GM18502 (cell line): ENCODE measurements around the gene ZFYVE27.

Experiments used
- ATAC-seq: cut with Tn5 transposase; IDR thresholded peaks from one replicate; pipeline ENCODE4 v1.9.1; 2021; ENCODE audit warnings: mild to moderate bottlenecking; ENCODE audit not compliant: unreplicated experiment, poor library complexity

The ZFYVE27 gene

DNA sequence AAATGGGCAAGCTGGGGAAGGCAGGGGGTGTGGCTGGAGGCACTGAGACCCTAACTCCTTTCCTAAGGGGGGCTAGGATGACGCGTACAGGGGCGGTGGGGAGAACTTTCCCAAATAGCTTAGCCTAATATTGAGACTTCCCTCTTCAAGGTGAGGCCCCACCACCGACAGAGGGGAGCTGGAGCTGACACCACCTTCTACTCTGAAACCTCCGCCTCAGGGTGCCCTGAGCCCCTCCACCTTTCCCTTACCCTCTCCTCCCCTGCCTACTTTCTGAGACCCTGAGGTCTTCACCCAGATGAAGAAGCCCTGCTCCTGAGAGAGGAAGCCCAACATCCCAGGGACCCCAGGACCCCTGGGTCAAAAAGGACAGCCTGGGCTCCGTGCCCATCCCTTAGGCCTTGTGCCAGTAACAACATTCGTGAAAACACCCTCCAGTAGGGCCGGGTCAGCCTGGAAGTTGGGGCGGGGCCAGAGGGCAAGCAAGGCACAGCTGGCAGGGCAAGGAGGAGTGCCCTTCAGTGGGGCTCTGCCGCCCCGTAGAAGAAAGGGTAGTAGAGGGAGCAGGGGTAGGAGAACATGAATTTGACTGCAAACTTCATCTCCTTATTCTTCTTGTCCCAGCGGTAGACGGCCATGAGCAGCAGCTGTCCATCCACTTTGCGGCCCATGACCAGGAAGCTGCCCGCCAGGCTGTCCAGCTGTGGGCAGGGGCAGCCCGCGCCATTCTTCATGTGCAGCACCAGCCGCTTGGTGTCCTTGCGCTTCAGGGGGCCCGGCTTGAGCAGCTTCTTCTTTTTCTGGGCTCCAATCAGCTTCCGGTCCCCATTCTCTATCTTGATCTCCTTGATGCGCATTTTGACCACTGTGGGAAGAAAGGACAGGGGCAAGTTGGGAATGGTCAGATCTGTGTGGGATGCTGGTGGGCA, 30.3 kb downstream of the ZFYVE27 start:
- no peak for ATAC-seq

DNA sequence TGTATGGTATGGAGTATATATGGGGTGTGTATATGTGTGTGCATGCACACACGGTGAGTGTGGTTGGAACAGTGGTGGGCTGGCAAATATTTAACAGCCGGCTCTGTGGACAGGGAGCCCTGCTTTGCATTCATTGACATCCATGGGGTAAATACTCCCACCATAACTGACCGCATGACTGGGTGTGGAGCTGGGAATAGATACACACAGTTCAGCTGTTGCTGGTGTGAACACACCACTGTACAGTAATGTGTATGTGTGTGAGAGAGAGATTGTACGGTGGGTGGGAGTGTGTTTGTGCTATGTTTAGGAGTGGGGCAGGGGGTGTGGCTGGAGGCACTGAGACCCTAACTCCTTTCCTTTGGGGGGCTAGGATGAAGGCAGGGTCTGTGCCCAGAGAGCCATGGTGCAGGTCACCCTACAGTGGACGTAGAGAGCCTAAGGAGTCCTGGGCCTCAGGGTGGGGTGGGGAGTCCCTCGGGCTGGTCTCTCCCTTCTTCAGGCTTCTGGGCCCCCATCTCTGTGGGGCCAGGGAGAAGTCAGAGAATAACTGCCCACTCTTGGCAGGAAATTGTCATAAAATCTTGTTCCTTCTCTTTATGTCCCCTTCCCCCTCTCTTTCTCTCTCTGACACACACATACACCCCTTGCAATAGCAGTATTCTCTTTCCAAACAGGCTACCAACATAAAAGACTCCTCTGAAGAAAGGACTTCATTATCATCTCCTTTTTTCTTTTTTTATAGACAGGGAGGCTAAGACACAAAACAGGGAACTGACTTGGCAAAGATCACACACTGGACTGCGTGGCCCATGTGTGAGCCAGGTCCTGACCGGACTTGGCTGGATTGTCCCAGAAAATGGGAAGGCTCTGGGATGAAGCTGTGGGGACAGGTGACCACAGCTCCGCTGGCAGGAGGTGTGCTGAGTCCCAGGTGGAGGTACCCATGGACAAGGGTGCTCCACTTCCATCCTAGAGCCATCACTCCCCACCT, 31.7 kb downstream of the ZFYVE27 start:
- no peak for ATAC-seq

DNA sequence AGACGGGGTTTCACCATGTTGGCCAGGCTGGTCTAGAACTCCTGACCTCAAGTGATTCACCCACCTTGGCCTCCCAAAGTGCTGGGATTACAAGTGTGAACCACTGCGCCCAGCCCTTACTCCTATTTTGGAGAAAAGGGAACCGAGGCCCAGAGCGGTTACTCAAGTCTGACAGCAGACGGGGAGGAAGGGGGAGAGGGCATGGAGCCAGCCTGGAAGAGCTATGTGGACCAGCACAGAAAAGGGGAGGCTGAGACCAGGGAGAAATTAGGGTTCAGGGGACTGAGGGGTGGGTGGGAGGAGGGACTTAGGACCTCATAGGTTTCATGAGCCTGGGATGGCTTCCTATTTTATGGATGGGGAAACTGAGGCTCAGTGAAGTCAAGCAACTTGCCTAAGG, 33.3 kb downstream of the ZFYVE27 start:
- ATAC-seq, result no peak

DNA sequence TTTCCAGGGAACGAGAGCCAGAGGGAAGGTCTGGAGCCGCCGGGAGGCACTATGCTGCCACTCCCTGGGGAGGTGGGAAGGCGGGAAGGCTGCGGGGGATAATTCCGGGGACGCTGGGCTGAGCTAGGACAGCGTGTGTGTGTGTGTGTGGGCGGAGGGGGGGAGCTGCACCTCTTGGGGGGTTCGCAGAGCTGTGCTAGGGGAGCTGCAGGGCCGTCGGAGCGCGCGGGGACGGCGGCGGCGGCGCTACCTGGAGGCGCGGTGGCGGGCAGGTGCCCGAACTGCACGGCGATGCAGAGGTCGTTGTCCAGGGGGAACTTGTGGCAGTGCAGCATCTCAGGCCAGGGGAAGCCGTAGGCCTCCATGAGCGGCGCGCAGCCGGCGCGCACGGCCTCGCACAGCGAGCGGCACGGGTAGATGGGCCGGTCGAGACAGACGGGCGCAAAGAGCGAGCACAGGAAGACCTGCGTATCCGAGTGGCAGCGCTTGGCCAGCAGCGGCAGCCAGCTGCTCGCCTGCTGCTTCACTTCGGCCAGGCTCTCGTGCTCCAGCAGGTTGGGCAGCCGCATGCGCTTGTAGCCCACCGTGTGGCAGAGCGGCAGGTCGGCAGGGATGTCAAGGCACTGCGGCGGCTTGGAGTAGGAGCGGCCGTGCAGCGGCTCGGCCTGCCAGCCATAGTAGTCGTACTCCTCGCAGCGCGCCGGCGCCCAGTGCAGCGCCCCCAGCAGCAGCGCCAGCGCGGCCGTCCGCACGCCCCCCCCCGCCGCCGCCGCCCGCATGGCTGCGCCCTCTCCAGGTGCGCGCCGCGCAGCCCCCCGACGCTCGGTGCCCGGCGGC, 34.3 kb downstream of the ZFYVE27 start:
- ATAC-seq, result no peak

DNA sequence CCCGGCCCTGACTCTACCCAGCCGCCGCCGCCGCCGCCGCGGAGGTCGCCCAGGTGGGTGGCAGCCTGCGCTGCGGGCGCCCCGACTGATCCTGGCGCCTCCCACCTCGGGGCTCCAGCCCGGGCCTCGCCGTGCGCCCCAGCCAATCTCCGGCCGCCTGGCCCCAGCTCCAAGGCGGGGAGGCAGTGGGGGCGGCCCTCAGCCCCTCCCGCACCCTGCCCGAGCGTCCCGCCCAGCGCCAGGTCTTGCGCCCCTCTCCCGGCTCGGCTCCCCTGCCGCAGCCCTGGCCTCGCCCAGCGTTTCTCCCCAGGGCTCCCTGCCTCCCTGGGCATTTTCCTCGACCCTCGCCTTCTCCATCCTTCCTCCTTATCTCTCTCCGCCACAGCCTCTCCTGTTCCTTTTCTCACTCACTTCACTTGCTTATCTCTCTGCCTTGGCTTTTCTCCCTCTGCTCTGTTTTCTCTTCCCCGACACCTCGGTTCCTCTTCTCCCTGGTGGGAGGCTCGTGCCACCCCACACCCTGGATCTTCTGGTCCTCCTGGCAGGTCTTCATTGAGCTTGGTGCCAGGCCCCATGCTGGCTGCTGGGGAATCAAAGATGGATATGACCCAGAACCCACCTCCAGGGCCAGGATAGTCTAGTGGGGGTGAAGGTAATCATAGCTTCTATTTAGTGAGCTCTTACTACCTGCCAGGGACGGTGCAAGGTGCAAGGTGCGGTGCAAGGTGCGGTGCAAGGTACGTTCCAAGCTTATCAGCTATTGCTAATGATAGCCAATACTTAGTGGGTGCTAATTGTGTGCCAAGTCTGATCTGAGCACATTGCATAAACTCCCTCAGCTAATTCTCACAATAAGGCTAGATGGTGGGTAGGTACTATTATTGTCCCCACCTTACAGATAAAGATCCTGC, 35.2 kb downstream of the ZFYVE27 start, which contains the start of gene SFRP5:
SFRP5 (minus strand) TSS at position 87 of the 911 bp plus-strand sequence. CDS start 166 bp downstream, outside the sequence.
- no peak for ATAC-seq

DNA sequence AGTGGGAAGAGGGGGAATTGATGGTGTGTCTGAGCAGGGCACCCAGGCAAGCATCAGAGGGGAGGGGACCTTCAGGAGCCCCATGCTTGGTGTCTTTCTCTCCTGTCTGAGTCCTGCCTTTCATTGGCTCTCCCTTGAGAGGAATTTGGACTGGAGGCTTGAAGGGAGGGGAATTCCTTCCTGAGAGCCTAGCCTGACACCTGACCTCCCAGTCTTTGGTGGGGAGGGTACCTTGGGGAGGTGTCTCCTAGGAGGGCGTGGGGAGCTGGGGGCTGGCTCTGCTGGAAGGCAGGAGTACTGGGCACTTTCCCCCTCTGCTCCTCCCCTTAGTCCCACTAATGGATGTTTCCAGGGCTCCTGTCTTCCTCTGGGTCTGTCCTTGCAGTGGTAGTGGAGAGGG, 36.2 kb downstream of the ZFYVE27 start:
- no peak for ATAC-seq

DNA sequence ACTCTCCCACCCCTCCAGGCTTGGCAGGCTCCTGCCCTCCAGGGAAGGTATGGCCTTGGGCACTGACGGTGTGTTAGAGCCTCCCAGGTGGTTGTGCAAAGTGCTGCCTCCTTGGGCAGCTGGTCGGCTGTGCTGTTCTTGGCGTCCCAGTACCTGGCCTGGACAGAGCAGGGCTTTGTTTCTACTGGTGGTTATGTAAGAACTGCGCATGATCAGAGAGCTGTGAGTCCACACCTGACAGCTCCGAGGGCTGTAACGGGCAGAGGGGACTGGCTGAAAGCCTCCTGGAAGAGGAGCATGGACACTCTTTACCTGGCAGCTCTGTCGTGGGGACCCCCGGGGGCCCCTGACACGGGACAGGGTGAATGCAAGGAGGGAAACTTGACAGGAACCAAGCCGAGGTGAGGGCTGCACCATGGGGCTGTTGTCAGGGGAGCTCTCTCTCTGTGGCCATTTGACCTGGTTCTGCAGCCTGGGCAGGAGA, 37.9 kb downstream of the ZFYVE27 start:
- ATAC-seq, result no peak

DNA sequence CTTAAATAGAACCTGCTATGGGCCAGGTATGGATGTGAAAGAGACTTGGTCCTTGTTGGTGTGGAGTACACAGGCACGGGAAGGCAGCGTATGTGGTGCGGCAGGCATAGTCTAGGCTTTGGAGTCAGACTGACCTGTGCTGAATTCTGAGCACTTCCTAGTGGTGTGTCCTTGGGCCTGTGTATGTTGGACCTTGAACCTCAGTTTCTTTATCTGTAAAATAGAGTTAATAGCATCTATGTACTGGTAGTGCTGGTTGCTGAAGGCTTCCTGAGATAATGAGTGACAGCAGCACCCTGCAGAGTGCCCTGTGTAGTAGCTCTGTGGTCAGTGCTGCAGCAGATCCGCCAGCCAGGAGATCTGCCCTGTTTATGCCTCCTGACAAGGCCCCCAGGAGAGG, 40.2 kb downstream of the ZFYVE27 start:
- ATAC-seq, result no peak

DNA sequence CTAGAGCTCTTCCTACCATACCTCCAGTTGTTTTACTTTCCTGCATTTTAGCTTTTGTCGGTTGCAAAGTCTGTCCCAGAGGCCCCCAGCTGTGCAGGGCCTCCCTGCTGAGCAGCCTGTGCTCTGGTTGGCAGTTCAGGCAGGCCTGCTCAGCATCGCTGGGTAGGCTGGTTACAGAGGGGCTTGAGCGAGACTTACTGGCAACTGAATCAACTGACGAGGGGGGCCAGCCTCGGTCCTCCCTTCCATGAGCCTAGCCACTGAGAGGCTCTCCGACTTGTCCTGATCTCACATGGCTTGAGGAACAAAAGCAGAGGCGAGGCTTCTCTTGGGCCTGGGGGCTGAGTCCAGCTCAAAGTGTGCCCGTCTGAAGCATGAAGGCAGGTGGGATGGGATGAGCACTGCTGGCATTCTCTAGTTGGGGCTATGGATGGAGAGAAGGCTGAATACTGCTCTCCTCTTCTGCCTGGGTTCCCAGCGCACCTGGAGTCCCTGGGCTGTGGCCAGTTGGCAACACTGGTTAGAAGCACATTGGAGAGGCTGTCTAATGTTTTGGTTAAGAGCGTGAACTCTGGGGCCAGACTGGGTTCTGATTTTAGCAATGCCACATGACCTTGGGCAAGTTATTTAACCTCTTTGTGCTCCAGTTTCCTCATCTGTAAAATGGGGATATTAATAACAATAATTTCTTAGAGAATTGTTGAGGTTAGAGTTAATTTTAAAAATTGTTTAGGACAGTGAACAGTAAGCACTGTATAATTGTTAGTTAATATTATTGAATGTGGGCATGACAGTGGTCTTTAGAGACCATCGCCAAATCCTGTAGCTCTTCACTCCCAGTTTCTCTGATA, 41.7 kb downstream of the ZFYVE27 start:
- ATAC-seq, result no peak

DNA sequence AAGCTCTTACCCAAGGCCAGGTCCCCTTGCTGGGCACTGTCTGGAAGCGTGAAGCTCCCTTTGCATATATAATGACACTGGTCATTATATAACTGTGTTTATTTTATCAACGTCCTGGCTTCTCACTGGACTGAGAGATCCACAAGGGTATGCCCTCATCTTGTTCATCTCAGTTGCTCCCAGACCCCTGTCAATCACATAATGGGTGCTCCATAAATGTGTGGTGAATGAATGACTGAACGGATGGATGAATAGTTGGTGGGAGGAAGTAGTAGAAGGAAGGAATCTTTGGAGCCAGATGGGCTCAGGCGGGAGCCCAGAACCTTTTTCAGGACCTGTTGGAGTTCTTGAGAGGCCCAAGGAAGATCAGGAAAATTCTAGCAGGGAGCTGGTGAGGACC, 42.6 kb downstream of the ZFYVE27 start:
- no peak for ATAC-seq

DNA sequence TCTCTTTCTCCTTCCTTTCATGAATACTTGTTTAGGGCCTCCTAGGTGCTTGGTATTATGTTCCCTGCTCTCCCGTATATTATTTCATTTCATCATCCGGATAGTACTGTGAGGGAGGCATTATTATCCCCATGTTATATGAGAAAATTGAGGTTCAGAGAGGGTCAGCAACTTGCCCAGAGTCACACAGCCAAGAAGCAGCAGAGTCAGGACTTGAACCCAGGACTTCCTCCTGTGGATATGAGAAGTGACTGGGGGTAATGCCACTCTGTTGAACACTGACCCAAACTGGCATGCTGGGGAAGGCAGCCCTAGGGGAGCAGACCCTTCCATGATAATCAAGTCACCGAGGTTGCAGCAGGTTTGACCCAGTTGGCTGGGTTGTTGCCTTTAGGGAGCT, 43.0 kb downstream of the ZFYVE27 start:
- ATAC-seq, result no peak

DNA sequence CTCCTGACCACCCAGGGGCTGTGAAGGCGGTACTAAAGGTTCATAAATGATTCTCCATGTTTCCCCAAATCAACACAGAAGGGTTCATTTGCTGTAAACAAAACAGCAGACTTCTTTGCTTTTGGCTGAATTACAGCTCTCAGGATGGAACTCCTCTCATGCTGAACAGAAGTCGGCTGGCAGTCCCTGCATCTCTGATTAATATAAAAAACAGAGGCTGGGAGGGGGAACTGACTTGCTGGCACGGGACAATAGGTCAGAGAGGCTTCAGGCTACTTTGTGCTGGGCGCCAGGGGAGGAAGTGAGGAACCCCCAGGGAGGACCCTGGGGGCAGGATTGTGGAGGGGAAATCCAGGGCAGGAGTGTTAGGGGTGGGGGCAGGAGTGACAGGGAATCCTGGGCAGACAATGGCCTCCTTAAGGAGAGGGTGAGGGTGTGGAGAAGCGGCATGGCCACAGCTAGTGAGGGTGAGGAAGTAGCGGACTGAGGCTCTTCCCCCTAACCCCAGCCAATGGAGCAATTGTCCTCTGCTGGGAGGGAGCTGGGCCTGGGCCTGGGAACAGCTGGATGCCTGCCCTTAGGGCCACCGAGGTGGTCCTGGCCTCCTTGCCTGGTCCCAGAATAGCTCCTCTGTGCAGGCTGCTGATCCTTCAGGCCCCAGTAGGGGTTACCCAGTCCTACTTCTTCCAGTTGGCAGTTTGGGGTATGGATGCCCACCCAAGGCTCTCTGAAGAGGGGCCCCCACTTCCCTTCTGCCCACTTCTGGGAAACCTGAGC, 44.1 kb downstream of the ZFYVE27 start:
- no peak for ATAC-seq

DNA sequence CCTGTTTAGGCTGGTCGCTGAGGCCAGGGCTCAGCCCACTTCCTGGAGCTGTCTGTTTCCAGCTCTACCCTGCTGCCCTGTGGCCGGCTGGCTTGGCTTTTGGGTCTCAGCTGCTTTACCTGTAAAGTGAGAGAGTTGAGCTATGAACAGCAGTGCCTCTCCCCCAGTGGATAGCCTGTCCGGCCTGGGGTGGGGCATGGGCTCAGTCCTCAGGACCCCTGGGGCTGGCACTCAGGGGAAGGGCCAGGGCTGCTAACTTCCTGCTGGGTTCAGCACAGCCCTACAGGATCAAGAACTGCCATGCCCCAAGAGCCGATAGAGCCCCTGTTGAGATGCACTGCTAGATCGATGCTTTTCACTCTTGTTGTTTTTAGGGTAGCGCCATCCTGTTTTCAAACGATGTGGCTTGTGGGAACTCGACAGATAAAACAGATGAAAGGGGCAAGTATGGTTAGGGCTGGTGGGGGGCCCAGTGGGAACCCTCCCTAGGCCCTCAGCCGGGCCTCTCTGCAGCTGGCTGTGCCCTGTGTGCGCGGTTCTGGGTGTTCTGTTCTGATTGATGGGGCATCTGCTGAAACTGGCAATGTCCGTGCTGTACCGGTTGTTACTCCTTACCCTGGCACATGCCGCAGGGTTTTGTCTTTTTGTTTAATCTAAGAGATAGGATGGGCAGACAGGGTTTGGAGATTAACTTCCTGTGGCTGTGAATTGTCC, 44.8 kb downstream of the ZFYVE27 start:
- no peak for ATAC-seq

DNA sequence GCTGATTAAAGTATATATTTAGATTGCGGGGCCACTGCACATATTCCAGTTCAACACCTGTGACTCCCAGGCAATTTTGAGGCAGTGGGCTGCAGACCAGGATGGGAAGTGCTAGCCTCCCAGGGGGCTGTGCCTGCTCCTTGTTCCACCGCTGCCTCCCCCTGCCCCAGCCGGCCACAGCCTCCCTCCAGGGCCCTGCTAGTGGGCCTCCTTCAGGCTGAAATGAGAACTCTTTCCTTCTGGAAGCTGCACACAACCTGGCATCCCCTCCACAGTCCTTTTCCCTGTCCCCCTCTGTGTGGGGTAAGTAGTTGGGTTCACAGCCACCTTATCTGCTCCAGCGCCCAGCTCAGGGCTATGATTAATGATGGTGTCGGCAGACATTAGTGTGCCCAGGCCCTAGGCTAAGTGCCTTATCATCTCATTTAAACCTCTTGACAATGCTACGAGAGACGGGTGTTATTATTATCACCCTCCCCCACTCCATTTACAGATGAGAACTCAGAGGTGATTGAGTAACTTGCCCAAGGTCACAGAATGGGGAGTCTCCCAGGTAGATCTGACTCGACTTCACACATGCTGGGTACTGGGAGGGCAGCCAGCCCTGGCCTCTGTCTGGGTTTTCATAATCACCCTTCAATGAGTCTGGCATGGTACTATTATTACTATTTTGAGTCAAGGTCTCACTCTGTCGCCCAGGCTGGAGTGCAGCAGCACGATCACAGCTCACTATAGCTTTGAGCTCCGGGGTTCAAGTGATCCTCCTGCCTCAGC, 45.7 kb downstream of the ZFYVE27 start:
- ATAC-seq, result no peak

DNA sequence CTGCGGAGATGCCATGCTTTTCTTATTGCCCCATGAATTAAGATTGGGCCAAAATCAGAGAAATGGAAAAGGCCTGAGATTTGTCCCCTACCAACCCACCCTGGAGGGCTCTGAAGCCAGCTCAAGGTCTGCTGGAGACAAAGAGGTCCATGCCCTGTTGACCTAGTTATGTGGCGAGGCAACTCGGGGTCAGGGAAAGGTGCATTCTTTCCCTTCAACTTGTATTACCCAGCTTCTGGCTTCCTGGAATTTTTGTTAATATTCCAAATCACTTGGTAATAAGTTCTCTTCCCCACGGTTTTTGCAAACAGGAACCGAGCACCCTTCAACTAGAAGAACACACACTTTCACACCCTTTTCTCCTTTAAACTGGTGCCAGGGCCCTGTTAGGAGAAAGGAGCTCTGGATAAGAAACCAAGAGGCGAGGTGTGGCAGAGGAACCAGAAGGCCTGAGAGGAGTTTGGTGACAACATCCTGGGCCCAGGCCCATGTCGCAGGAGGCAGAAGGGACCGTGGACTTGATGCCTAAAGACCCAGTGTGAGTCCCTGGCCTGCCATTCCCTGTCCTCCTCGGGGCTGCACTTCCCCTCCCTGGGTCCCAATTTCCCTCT, 47.4 kb downstream of the ZFYVE27 start:
- no peak for ATAC-seq
